Liver (tissue), 9 donors: ENCODE results near the gene SLC25A13. TPM values are rescaled to one million over a fixed set of nuclear protein-coding genes. Genes with fewer than 3 reads are reported as not detected.

ENCODE experiments used
- DNase-seq: peaks from one replicate; pipeline ENCODE4 v3.0.0-alpha.2; 2017; ENCODE audit warnings: low spot score
- H3K27ac ChIP-seq, 2 donors: one replicate each; pipeline ENCODE4 v1.7.0; 2013; ENCODE audit warnings: inconsistent platforms in 2 of 2, low read length in 2 of 2, control low read depth in 1 of 2, low read depth in 1 of 2, mild to moderate bottlenecking in 1 of 2
- H3K27me3 ChIP-seq, 4 donors: one replicate each; pipeline versions ENCODE4 v1.6.1 to v1.7.0; 2013; ENCODE audit warnings: low read length in 3 of 4, inconsistent platforms in 1 of 4, mild to moderate bottlenecking in 1 of 4, moderate library complexity in 1 of 4; ENCODE audit not compliant: control insufficient read depth in 4 of 4, insufficient read depth in 4 of 4
- H3K36me3 ChIP-seq, 4 donors: one replicate each; pipeline versions ENCODE4 v1.6.1 to v1.7.0; 2013; ENCODE audit warnings: low read length in 3 of 4, mild to moderate bottlenecking in 3 of 4, low read depth in 1 of 4, moderate library complexity in 1 of 4; ENCODE audit not compliant: control insufficient read depth in 4 of 4, insufficient read depth in 3 of 4
- H3K4me1 ChIP-seq, 4 donors: one replicate each; pipeline versions ENCODE4 v1.6.1 to v1.7.0; 2013; ENCODE audit warnings: low read length in 3 of 4, mild to moderate bottlenecking in 3 of 4, moderate library complexity in 1 of 4; ENCODE audit not compliant: control insufficient read depth in 4 of 4, insufficient read depth in 4 of 4
- H3K4me3 ChIP-seq, 3 donors: one replicate each; pipeline versions ENCODE4 v1.6.1 to v1.7.0; 2013; ENCODE audit warnings: low read length in 3 of 3, control low read depth in 1 of 3, low read depth in 1 of 3, mild to moderate bottlenecking in 1 of 3
- H3K9ac ChIP-seq, 2 donors: one replicate each; pipeline ENCODE4 v1.7.0; 2013; ENCODE audit warnings: low read length in 2 of 2, mild to moderate bottlenecking in 2 of 2, moderate library complexity in 2 of 2, control low read depth in 1 of 2, low read depth in 1 of 2
- H3K9me3 ChIP-seq, 4 donors: one replicate each; pipeline versions ENCODE4 v1.6.1 to v1.7.0; 2013; ENCODE audit warnings: low read length in 3 of 4; ENCODE audit not compliant: control insufficient read depth in 4 of 4
- ATF3 ChIP-seq: IDR thresholded peaks from 2 replicates; pipeline ENCODE4 v1.6.1; 2016; ENCODE audit warnings: antibody characterized with exemption
- CTCF ChIP-seq: fragments of 150-350 bp; IDR thresholded peaks from 2 replicates; pipeline ENCODE4 v1.5.1; 2017; ENCODE audit warnings: improper control_type of control experiment, low read depth, low read length; ENCODE audit not compliant: missing input control
- EGR1 ChIP-seq, 2 donors: IDR thresholded peaks; 2 replicates each; pipeline ENCODE4 v1.6.1; 2016 to 2018; ENCODE audit warnings: antibody characterized with exemption in 2 of 2, low read depth in 2 of 2
- FOXA1 ChIP-seq: IDR thresholded peaks from 2 replicates; pipeline ENCODE4 v1.6.1; 2016; ENCODE audit warnings: antibody characterized with exemption
- FOXA2 ChIP-seq: IDR thresholded peaks from 2 replicates; pipeline ENCODE4 v1.6.1; 2016; ENCODE audit warnings: antibody characterized with exemption
- GABPA ChIP-seq, 2 donors: IDR thresholded peaks in 1 of 2; conservative IDR thresholded peaks in 1 of 2; 2 replicates each; pipeline ENCODE4 v1.6.1; 2016; ENCODE audit warnings: antibody characterized with exemption in 2 of 2, mild to moderate bottlenecking in 1 of 2, moderate library complexity in 1 of 2
- HNF4A ChIP-seq, 2 donors: conservative IDR thresholded peaks; 2 replicates each; pipeline ENCODE4 v1.6.1; 2016; ENCODE audit warnings: antibody characterized with exemption in 2 of 2, mild to moderate bottlenecking in 2 of 2
- HNF4G ChIP-seq: IDR thresholded peaks from 2 replicates; pipeline ENCODE4 v1.6.1; 2016; ENCODE audit warnings: antibody characterized with exemption
- JUND ChIP-seq, 2 donors: IDR thresholded peaks; 2 replicates each; pipeline ENCODE4 v1.6.1; 2016; ENCODE audit warnings: antibody characterized with exemption in 2 of 2
- MAX ChIP-seq: IDR thresholded peaks from 2 replicates; pipeline ENCODE4 v1.6.1; 2016; ENCODE audit warnings: antibody characterized with exemption
- NR2F2 ChIP-seq: IDR thresholded peaks from 2 replicates; pipeline ENCODE4 v1.6.1; 2016; ENCODE audit warnings: antibody characterized with exemption
- RAD21 ChIP-seq, 2 donors: IDR thresholded peaks; 2 replicates each; pipeline ENCODE4 v1.6.1; 2016; ENCODE audit warnings: antibody characterized with exemption in 2 of 2, mild to moderate bottlenecking in 2 of 2
- REST ChIP-seq: IDR thresholded peaks from 2 replicates; pipeline ENCODE4 v1.6.1; 2016; ENCODE audit warnings: antibody characterized with exemption, mild to moderate bottlenecking
- RXRA ChIP-seq, 2 donors: IDR thresholded peaks; 2 replicates each; pipeline ENCODE4 v1.6.1; 2017 to 2018; ENCODE audit warnings: antibody characterized with exemption in 2 of 2, mild to moderate bottlenecking in 1 of 2
- SP1 ChIP-seq: IDR thresholded peaks from 2 replicates; pipeline ENCODE4 v1.6.1; 2018; ENCODE audit warnings: antibody characterized with exemption, mild to moderate bottlenecking
- TAF1 ChIP-seq: conservative IDR thresholded peaks from 2 replicates; pipeline ENCODE4 v1.6.1; 2016; ENCODE audit warnings: antibody characterized with exemption, mild to moderate bottlenecking
- YY1 ChIP-seq: IDR thresholded peaks from 2 replicates; pipeline ENCODE4 v1.6.1; 2016; ENCODE audit warnings: antibody characterized with exemption, mild to moderate bottlenecking
- ZBTB33 ChIP-seq: IDR thresholded peaks from 2 replicates; pipeline ENCODE4 v1.6.1; 2016; ENCODE audit warnings: antibody characterized with exemption
- polyA plus RNA-seq, 2 donors: library from polyadenylated mRNA; stranded (reverse) in 1 of 2; unstranded in 1 of 2; fragments of 200-250 nt in 1 of 2; fragments of >200 nt in 1 of 2; fragmentation: Nextera tagmentation in 1 of 2; extraction: Ambion mirVana in 1 of 2; gene quantifications; one replicate each; pipeline versions ENCODE4 v1.2.1 to v1.2.3, GENCODE V29; 2013 to 2015
- total RNA-seq, 2 donors: library from RNA; depleted of rRNA; stranded (reverse); fragments of >200 nt; gene quantifications; one replicate each; pipeline ENCODE4 v1.2.3, GENCODE V29; 2014
- donor health status: healthy.
- donor health status: healthy.
- donor health status: healthy.
- donor health status: healthy.
- donor health status: healthy.

SLC25A13 gene
- total and polyA plus RNA-seq, 4 donors = 45.6 to 116 (median 63.9) TPM

- H3K36me3 ChIP-seq = no peaks in the 10 kb centered on the region
- no peaks in the 10 kb centered on the region for H3K4me1 ChIP-seq
- DNase-seq = no peak
- H3K27ac ChIP-seq = no peak overlapping the region
- H3K9ac ChIP-seq = no peak overlapping the region
- TF ChIP-seq FOXA1 (no peak), REST (no peak), GABPA (IDR thresholded peaks at IDR 0.05 in 1 of 2, conservative IDR thresholded peaks at IDR 0.05 in 1 of 2) (no peak), RAD21 (IDR thresholded peaks at IDR 0.05) (no peak), TAF1 (no peak), YY1 (no peak), NR2F2 (no peak), FOXA2 (no peak), HNF4A (conservative IDR thresholded peaks at IDR 0.05) (no peak), RXRA (IDR thresholded peaks at IDR 0.05) (no peak), SP1 (no peak), ZBTB33 (no peak), HNF4G (no peak), CTCF (no peak)
- H3K9me3 ChIP-seq = no peaks in the 10 kb centered on the region
- no peaks in the 10 kb centered on the region for H3K27me3 ChIP-seq
- H3K4me3 ChIP-seq = no peak overlapping the region
Observed at GRCh38 chr7:96104984-96105383, 216.9 kb downstream of the SLC25A13 start.

GRCh38 chr7:96102096-96102811 lies 219.6 kb downstream of the SLC25A13 start:
- Histone ChIP-seq H3K9me3 (no peaks in the 10 kb centered on the region), H3K36me3 (no peaks in the 10 kb centered on the region), H3K4me1 (no peaks in the 10 kb centered on the region), H3K27ac (no peak overlapping the region), H3K4me3 (no peak overlapping the region), H3K27me3 (no peaks in the 10 kb centered on the region), H3K9ac (no peak overlapping the region)
- DNase-seq = no peak
- TF ChIP-seq EGR1 (IDR thresholded peaks at IDR 0.05; ENCODE audit: low read depth in 2 of 2) (no peak), GABPA (IDR thresholded peaks at IDR 0.05 in 1 of 2, conservative IDR thresholded peaks at IDR 0.05 in 1 of 2) (no peak), RAD21 (IDR thresholded peaks at IDR 0.05) (no peak), CTCF (no peak), ZBTB33 (no peak), YY1 (no peak), NR2F2 (no peak), FOXA2 (no peak), FOXA1 (no peak), SP1 (no peak), MAX (no peak), JUND (IDR thresholded peaks at IDR 0.05) (no peak), TAF1 (no peak), ATF3 (no peak), HNF4G (no peak)
